ENCODE results near the gene AKT2. TPM values are rescaled to one million over a fixed set of nuclear protein-coding genes. Genes with fewer than 3 reads are reported as not detected.

The AKT2 gene
- total RNA-seq, 1 donor from 2014 or later: 127 TPM

- Histone ChIP-seq H3K79me2 (ENCODE audit: insufficient read depth, low read length) (peaks cover 11% of the 10 kb centered on the region), H3K9ac (ENCODE audit: low read length) (no peak overlapping the region), H3K36me3 (ENCODE audit: insufficient read depth, low read length) (peaks cover 5% of the 10 kb centered on the region), H3K9me3 (ENCODE audit: insufficient read depth, low read depth, low read length) (no peaks in the 10 kb centered on the region), H3K4me3 (ENCODE audit: insufficient read depth, low read depth, low read length) (no peak overlapping the region), H3K4me2 (ENCODE audit: low read length) (no peak overlapping the region), H4K20me1 (ENCODE audit: insufficient read depth, low read length) (peaks cover 67% of the 10 kb centered on the region), H3K4me1 (ENCODE audit: insufficient read depth, low read length) (peaks cover 9% of the 10 kb centered on the region), H2AFZ (ENCODE audit: low read depth, low read length) (no peak overlapping the region), H3K27ac (ENCODE audit: low read depth, low read length) (no peak overlapping the region), H3K27me3 (ENCODE audit: insufficient read depth, low read length) (no peaks in the 10 kb centered on the region)
- Mint-ChIP-seq H3K36me3 (ENCODE audit: low read depth, unreplicated experiment) (peaks cover 8% of the 10 kb centered on the region), H3K27ac (ENCODE audit: unreplicated experiment) (no peak overlapping the region), H3K27me3 (ENCODE audit: low read depth, unreplicated experiment) (no peaks in the 10 kb centered on the region), H3K9me3 (ENCODE audit: unreplicated experiment) (no peaks in the 10 kb centered on the region), H3K4me1 (ENCODE audit: low read depth, unreplicated experiment) (no peaks in the 10 kb centered on the region), H3K4me3 (ENCODE audit: unreplicated experiment) (no peak overlapping the region)
- TF ChIP-seq, protein P1, sequence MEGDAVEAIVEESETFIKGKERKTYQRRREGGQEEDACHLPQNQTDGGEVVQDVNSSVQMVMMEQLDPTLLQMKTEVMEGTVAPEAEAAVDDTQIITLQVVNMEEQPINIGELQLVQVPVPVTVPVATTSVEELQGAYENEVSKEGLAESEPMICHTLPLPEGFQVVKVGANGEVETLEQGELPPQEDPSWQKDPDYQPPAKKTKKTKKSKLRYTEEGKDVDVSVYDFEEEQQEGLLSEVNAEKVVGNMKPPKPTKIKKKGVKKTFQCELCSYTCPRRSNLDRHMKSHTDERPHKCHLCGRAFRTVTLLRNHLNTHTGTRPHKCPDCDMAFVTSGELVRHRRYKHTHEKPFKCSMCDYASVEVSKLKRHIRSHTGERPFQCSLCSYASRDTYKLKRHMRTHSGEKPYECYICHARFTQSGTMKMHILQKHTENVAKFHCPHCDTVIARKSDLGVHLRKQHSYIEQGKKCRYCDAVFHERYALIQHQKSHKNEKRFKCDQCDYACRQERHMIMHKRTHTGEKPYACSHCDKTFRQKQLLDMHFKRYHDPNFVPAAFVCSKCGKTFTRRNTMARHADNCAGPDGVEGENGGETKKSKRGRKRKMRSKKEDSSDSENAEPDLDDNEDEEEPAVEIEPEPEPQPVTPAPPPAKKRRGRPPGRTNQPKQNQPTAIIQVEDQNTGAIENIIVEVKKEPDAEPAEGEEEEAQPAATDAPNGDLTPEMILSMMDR (IDR thresholded peaks at IDR 0.05; ENCODE audit: insufficient read depth, low read depth, low read length): no peak
- no peak for TF ChIP-seq EZH2 (IDR thresholded peaks at IDR 0.05; ENCODE audit: insufficient read depth, low read length)
- DNase-seq (ENCODE audit: low read depth): no peak
- FAIRE-seq: no peak
These were observed 40.4 kb downstream of the AKT2 start for GRCh38 chr19:40244579-40245317.

GRCh38 chr19:40243181-40243580, 42.0 kb downstream of the AKT2 start:
- no peaks in the 10 kb centered on the region for H3K4me1 Mint-ChIP-seq (ENCODE audit: low read depth, unreplicated experiment)

More at GRCh38 chr19:40243181-40243580, 42.0 kb downstream of the AKT2 start:
- TF ChIP-seq, protein P1 (IDR thresholded peaks at IDR 0.05; ENCODE audit: insufficient read depth, low read depth, low read length): no peak
- TF ChIP-seq EZH2 (IDR thresholded peaks at IDR 0.05; ENCODE audit: insufficient read depth, low read length): no peak
- H3K9ac ChIP-seq (ENCODE audit: low read length): no peak overlapping the region
- Mint-ChIP-seq H3K36me3 (ENCODE audit: low read depth, unreplicated experiment) (peaks cover 11% of the 10 kb centered on the region), H3K27ac (ENCODE audit: unreplicated experiment) (no peak overlapping the region), H3K27me3 (ENCODE audit: low read depth, unreplicated experiment) (no peaks in the 10 kb centered on the region), H3K9me3 (ENCODE audit: unreplicated experiment) (no peaks in the 10 kb centered on the region), H3K4me3 (ENCODE audit: unreplicated experiment) (no peak overlapping the region)
- FAIRE-seq (no peak), DNase-seq (ENCODE audit: low read depth) (no peak)
- H4K20me1 ChIP-seq (ENCODE audit: insufficient read depth, low read length): peaks cover 76% of the 10 kb centered on the region
- no peaks in the 10 kb centered on the region for H3K9me3 ChIP-seq (ENCODE audit: insufficient read depth, low read depth, low read length)
- no peak overlapping the region for H3K4me3 ChIP-seq (ENCODE audit: insufficient read depth, low read depth, low read length)
- no peak overlapping the region for H3K27ac ChIP-seq (ENCODE audit: low read depth, low read length)
- H3K79me2 ChIP-seq (ENCODE audit: insufficient read depth, low read length): peaks cover 11% of the 10 kb centered on the region
- no peak overlapping the region for H2AFZ ChIP-seq (ENCODE audit: low read depth, low read length)
- H3K36me3 ChIP-seq (ENCODE audit: insufficient read depth, low read length): peaks cover 9% of the 10 kb centered on the region
- H3K27me3 ChIP-seq (ENCODE audit: insufficient read depth, low read length): no peaks in the 10 kb centered on the region
- H3K4me1 ChIP-seq (ENCODE audit: insufficient read depth, low read length): peaks cover 9% of the 10 kb centered on the region
- no peak overlapping the region for H3K4me2 ChIP-seq (ENCODE audit: low read length)
